Bladder microvascular endothelial cell (primary cell): ENCODE data around the gene PRR20D. TPM values are rescaled to one million over a fixed set of nuclear protein-coding genes. Genes with fewer than 3 reads are reported as not detected.

ENCODE experiments used
- total RNA-seq: library from RNA; depleted of rRNA; stranded (reverse); fragments of >200 nt; gene quantifications from 2 replicates; pipeline ENCODE4 v1.2.3, GENCODE V29; 2014

The PRR20D gene
- total RNA-seq: not detected in 2 replicates

GRCh38 chr13:57160332-57160731 lies at the start of gene PRR20D:
PRR20D (plus strand) TSS chr13:57160632; CDS start chr13:57161019, 387 bp downstream.

DNA sequence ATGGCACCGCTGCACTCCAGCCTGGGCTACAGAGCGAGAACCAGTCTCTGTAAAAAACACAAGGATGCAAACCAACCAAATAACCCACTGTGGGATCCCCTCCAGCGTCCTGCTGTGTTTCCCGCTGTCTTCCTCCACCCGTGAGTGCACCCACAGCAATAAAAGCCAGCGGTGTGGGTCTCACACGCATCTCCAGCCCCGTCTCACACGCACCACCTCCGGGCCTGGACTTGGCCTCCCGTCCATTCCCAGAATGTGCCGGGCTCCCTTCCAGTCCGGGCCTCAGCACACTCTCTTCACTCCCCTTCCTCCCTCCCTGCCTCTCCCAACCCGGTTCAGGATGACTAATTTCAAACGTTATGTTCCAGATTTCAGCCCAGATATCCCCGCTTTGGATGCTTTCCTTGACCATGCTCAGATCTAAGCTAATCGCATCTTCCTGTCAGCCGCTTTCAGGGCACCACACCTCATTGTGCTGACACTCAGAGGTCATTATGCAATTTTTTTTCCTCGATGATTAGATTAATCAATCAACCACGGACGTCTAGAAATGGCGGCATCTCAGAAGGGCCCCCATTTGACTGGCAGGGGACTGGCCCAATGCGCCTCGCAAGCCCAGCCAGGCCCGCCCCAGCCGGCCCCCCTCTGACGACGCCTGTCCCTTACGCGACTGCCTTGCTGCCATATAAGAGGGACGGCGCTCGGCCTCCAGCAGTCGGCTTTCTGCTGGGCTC lies 20.0 kb upstream of the PRR20D start, which contains the start of gene PRR20A:
Gene PRR20A, plus strand, starts transcription at position 684 of the 734 bp plus-strand sequence. CDS start 387 bp downstream, outside the sequence.

DNA sequence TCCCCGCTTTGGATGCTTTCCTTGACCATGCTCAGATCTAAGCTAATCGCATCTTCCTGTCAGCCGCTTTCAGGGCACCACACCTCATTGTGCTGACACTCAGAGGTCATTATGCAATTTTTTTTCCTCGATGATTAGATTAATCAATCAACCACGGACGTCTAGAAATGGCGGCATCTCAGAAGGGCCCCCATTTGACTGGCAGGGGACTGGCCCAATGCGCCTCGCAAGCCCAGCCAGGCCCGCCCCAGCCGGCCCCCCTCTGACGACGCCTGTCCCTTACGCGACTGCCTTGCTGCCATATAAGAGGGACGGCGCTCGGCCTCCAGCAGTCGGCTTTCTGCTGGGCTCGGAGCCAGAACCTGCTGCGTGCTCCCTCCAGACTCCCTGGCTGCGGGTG lies 13.2 kb upstream of the PRR20D start, which contains the start of gene PRR20B:
Gene PRR20B, plus strand, starts transcription at position 301 of the 400 bp plus-strand sequence. CDS start 387 bp downstream, outside the sequence.

GRCh38 chr13:57153761-57154160 lies 6.7 kb upstream of the PRR20D start, which contains the start of gene PRR20C:
PRR20C (plus strand) TSS chr13:57154061; CDS start chr13:57154448, 387 bp downstream.

GRCh38 chr13:57166897-57167296 lies 6.5 kb downstream of the PRR20D start, which contains the start of gene PRR20E:
PRR20E (plus strand) TSS chr13:57167197; CDS start chr13:57167584, 387 bp downstream.

Other genes with a start within 250 kb of the PRR20D start
- gene PRR20A, start 19.7 kb upstream of the PRR20D start, total RNA-seq: not detected in 2 replicates
- gene PRR20B, start 13.1 kb upstream of the PRR20D start, total RNA-seq: not detected in 2 replicates
- not detected in 2 replicates for gene PRR20C, start 6.6 kb upstream of the PRR20D start, total RNA-seq
- not detected in 2 replicates for gene PRR20E, start 6.6 kb downstream of the PRR20D start, total RNA-seq